SIG-M5 treated with dmso at 0.1 percent for 504 hours (cell line): ENCODE results near the gene RNU1-1.
"Not testable (repeated sequence)": the region's sequence is repeated elsewhere in the genome, so short reads cannot be mapped to it uniquely, and the experiment has no call there.

Source experiments
- DNase-seq: peaks from one replicate; lab custom pipeline; 2025; ENCODE audit not compliant: unreplicated experiment; lab: John Stamatoyannopoulos, UW

RNU1-1 gene

GRCh38 chr1:16525769-16526168, 11.7 kb upstream of the RNU1-1 start:
- DNase-seq, result not testable (repeated sequence)

GRCh38 chr1:16521679-16522078, 7.6 kb upstream of the RNU1-1 start:
- not testable (repeated sequence) for DNase-seq

GRCh38 chr1:16521288-16521583, 7.2 kb upstream of the RNU1-1 start:
- DNase-seq, result no peak

- DNase-seq, result not testable (repeated sequence)
These were observed 6.6 kb upstream of the RNU1-1 start for GRCh38 chr1:16520435-16521287.

- DNase-seq, result not testable (repeated sequence)
These were observed 5.3 kb upstream of the RNU1-1 start for GRCh38 chr1:16519255-16519951.

- not testable (repeated sequence) for DNase-seq
These were observed 4.8 kb upstream of the RNU1-1 start for GRCh38 chr1:16518913-16519254.

GRCh38 chr1:16516694-16517410, 2.8 kb upstream of the RNU1-1 start:
- not testable (repeated sequence) for DNase-seq

GRCh38 chr1:16513412-16514106, 526 bp downstream of the RNU1-1 start:
- peak; percentile 95 for DNase-seq

GRCh38 chr1:16512624-16513411, 1.3 kb downstream of the RNU1-1 start:
- DNase-seq, result not testable (repeated sequence)

- DNase-seq, result not testable (repeated sequence)
These were observed 2.2 kb downstream of the RNU1-1 start for GRCh38 chr1:16511926-16512325.

GRCh38 chr1:16508861-16509445, 5.1 kb downstream of the RNU1-1 start:
- DNase-seq, result not testable (repeated sequence)

- not testable (repeated sequence) for DNase-seq
These were observed 7.5 kb downstream of the RNU1-1 start for GRCh38 chr1:16506364-16507136.

- DNase-seq, result not testable (repeated sequence)
These were observed 8.2 kb downstream of the RNU1-1 start for GRCh38 chr1:16505870-16506269.

- no peak for DNase-seq
These were observed 10.6 kb downstream of the RNU1-1 start for GRCh38 chr1:16503494-16503893.

- DNase-seq, result not testable (repeated sequence)
These were observed 12.6 kb downstream of the RNU1-1 start for GRCh38 chr1:16501446-16501845.

GRCh38 chr1:16500975-16501374, 13.1 kb downstream of the RNU1-1 start:
- not testable (repeated sequence) for DNase-seq

- DNase-seq, result not testable (repeated sequence)
These were observed 13.6 kb downstream of the RNU1-1 start for GRCh38 chr1:16500466-16500865.

GRCh38 chr1:16498573-16499413, 15.3 kb downstream of the RNU1-1 start:
- DNase-seq, result peak; percentile 57
